Inflammatory macrophage treated with lipopolysaccharide for 1 hour (primary cell): ENCODE data around the gene SPINT2.
"Not testable (repeated sequence)": the region's sequence is repeated elsewhere in the genome, so short reads cannot be mapped to it uniquely, and the experiment has no call there.

Experiments
- DNase-seq, 2 donors: peaks; one replicate each; pipeline ENCODE4 v3.0.0-alpha.2; 2020 to 2022

The SPINT2 gene

GRCh38 chr19:38264486-38265212 lies at the start of gene SPINT2:
SPINT2 (plus strand) TSS chr19:38264573; CDS start chr19:38264893, 320 bp downstream.
- DNase-seq = no peak

- no peak for DNase-seq
Measured at GRCh38 chr19:38216785-38217641, 47.4 kb upstream of the SPINT2 start.

- DNase-seq = no peak
Measured at GRCh38 chr19:38218204-38218603, 46.2 kb upstream of the SPINT2 start.

DNA sequence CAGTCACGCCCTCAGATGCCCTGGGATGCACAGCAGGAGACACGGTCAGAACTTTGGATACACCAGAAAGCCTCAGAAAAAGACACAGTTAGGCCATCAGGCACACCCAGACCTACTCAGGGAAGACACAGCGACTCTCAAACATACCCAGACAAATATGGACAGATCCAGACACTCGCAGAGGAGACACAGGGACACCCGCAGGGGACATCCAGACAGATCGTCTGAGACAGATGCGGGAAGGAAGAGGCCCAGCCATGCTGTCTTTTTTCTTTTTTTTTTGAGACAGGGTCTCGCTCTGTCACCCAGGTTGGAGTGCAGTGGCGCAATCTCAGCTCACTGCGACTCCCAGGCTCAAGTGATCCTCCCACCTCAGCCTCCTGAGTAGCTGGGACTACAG lies 45.2 kb upstream of the SPINT2 start:
- DNase-seq = no peak

- no peak for DNase-seq
Measured at GRCh38 chr19:38221421-38221820, 43.0 kb upstream of the SPINT2 start.

DNA sequence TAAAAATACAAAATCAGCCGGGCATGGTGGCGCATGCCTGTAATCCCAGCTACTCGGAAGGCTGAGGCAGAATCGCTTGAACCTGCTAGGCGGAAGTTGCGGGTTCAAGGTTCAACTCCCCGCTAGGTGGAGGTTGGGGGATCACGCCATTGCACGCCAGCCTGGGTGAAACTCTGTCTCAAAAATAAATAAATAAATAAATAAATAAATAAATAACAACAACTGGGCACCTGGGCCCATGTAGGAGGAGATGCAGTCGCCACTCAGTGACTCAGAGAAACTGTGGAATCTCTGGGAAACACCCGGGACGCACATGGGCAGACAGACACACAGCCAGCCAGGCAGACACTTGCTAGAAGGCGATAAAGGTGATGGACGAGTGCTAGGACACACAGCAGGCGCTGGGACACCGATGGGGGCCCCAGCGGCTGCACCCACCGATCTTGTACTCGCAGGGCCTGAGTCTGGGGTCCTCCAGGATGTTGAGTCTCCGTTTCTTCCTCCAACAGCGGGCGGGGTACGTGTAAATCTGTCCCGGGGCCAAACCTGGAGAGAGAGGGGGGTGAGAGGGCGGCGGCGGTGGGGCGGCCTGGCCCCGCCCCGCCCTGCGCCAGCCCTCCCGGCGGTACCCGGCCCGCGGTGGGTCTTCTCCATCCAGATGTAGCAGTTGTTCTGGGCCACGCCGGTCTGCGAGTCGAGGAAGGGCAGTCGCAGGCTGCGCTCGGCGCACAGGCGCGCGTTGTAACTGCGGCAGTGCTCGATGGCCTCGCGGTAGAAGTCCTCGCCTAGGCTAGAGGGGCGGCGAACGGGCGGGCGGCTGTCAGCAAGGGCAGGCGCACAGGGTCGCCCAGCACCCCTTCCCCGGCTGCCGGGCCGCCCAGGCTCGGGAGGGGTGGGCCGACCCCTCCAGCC lies 42.2 kb upstream of the SPINT2 start:
- no peak for DNase-seq

DNA sequence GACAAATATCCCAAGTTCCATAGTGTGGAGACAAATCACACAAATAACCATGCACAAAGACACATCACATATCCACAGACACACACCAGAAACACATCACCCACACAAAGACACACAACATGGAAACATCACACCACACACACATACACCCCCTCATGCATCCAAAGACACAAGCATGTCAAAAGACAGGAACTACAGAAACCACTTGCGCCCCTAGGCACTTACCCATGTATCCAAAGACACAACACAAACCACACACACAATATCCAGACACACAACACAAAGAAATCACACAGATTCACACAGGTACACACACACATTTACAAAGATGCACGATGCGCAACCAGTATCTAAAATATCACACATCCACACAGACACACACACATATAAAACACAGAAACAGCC lies 41.3 kb upstream of the SPINT2 start:
- DNase-seq = no peak

DNA sequence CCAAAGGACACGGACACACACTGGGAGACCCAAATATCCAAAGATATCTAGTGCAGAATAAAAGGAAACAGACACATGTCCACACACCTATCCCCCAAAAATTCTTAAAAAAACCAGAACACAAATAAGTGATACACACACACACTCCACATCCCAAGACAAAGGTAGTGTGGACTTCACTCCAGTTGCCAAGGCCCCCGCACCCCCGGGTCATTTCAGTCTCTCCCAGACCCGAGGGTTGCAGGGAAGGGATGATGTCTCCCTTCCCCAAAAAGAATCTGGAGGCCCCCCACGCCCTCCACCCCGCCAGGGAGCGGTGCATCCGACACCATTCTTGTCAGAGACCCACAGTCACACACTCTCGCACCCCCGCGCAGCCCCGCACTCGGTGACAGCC lies 40.8 kb upstream of the SPINT2 start:
- DNase-seq = no peak

DNA sequence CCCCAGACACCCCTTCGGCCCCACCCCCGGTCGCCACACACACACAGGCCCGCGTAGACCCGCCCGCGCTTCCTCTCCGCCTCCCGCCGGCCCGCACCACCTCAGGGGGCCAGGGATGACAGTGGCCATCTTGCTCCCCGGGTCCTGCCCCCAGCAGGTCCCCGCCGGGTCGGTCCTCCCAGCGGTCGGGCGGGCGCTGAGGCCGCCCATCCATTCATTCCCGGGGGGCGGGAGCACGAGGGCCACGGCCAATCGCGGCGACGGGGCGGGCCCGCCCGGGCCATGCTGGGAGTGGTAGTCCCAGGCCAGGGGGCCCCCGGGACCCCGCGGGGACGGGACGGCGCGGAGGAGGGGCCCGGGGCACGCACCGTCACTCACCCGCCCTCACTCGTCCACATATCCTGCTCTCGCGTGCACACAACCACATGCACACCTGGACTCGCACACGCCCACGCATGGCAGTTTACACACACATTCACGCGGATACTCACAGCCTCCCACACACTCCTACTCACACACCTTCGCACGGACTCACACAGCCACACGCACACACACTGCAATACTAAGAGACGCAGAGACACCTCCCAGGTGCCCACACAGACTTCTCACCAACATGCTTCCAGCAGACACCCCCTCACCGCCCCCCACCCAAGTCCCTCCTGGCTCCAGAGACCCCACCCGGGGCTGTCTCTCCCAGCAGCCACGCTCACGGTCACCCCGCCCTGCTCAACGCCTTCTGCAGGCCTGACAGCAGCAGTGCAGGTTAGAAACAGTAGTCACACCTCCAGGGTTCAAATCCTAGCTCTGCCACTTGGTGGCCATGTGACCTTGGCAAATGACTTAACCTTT lies 40.1 kb upstream of the SPINT2 start, which contains the start of gene DPF1:
Gene DPF1, minus strand, starts transcription at position 209 of the 849 bp plus-strand sequence. Its CDS starts 80 bp downstream, at position 129.
- peak in 1 of 2 donors; percentile 33 for DNase-seq

GRCh38 chr19:38224863-38225218 lies 39.5 kb upstream of the SPINT2 start:
- not testable (repeated sequence) for DNase-seq

- DNase-seq = no peak
Measured at GRCh38 chr19:38227287-38228004, 36.9 kb upstream of the SPINT2 start.

DNA sequence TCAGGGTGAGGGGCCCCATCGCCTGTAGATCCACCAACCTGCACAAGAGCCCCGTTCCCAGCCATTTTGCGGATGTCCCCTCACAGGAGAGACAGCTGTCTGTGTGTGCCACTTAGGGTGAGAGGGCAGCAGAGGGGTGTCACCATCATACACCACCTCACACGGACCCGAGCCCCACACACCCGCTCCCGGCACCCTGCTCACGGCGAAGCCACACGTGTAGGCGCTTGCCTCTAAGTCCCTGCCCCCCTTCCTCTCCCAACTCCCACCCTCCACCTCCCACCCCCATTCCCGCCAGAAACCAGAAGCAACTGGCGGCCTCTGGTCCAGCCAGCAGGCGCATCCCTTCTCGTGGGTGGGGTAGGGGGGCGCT lies 36.4 kb upstream of the SPINT2 start:
- no peak for DNase-seq

DNA sequence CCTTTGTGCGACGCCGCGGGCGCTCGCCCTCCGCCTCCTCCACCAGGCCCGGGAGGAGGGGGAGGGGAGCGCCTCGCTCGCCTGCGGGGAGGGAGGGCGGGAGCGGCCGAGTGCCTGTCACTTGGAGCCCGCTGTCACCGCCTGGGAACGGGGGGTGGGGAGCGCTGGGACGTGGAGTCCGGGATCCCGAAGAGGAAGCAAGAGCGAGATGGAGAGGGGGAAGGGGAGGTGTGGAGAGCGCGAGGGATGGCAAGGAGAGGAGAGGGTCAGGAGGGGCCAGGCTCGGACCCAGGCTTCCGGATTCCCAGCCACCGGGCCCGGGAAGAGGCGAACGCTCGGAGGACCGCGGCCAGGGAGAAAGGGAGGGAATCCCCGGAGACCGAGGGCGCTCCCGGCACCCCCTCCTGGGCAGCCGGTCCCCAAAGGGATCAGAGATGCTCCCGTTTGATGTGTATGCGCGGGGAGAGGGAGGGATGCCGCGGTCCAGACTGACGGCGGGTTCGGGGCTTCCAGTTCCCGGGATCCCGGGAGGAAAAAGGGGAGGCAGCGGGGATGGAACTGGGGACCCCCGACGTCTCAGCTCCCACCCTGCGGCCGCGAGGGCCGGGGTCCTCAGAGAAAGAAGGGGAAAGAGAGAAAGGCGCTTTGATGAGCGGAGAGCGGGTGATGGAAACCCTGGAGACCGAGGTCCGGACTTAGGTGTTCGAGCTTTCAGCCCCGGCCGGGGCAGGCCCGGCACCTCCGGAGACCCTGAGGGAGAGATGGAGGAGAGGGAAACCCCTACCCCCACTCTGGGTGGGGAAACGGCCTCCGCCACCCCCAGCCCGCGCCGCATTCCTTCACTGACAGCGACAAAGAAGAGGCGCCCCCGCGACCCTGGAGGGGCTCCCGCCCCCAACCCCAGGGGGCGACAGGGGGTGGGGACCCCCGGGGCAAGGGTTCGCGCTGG lies 35.6 kb upstream of the SPINT2 start:
- DNase-seq = no peak

DNA sequence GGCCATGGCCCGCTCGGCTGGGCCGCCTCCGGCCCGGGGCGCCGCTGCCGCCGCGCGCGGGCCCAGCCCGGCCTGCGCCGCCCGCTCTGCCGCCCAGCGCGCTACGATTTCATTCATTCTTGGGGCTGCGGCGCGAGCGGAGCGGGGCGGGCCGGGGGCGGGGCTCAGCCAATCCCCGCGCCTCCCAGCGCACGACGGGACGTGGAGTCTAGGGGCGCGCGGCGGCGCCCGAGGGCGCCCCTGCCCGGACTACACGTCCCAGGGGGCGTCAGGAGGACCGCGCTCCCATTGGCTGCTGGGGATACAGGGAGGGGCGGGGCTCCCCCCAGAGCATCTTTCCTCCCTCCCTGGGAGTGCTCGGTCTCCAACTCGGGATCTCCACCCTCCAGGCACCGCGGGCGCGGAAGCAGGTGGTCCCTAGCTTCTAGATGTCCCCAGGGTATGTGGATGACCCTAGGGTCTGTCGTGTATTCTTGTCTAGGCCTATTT lies 34.7 kb upstream of the SPINT2 start:
- peak in 1 of 2 donors; percentile 12 for DNase-seq

- DNase-seq = not testable (repeated sequence)
Measured at GRCh38 chr19:38230506-38231133, 33.8 kb upstream of the SPINT2 start.

DNA sequence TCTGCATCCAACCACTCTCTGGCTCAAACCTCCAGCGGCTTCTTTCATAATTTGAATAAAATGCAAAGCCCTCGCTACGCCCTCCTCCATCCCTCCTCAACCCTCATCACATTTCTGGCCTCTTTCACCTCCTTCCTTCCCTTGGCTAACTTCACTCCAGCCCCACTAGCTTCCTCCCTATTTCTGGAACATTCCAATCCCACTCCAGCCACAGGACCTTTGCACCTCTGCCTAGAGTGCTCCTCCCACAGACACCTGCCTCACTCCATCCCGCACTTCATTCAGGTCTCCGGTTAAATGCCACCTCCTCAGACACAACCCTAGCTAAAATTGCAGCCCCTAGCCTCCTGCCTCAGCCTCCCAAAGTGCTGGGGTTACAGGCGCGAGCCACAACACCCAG lies 32.5 kb upstream of the SPINT2 start:
- DNase-seq = no peak

DNA sequence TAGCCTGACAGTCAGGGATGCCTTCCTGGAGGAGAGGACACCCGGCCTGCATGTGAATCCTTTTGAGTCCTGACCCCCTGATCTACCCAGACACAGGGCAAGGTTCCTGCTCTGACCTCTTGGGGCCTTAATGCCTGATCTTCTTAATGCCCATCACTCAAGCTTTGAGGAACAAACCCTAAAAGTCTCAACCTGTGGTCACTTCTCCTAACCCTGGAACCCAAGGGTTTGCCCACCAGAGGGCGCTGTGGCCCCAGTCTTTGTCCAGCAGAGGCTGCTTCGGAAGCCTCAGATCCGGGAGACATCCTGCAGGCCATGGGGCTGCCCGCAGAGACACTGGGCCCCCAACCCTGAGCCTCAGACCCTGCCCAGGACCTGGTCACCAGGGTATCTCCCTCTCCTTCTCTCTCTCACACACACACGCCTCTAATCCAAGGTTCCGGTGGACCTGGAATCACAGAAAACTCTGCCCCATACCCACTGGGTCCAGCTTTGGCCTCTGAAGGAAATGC lies 30.6 kb upstream of the SPINT2 start:
- peak; percentile 59 to 98 for DNase-seq

DNA sequence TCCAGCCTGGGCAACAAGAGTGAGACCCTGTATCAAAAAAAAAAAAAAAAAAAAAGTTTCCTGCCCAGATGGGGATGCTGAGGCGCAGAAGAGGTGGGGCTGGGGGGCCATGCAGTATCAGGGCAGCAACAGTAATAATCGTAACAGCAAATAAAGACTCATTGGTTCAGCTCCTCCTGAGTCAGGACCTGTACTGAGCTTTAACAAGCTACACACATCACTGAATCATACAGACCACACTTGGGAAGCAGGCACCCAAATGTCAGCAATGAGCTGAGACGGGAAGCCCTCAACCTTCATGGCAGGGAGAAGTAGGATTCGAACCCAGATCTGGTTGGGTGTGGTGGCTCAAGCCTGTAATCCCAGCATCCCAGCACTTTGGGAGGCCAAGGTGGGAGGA lies 29.8 kb upstream of the SPINT2 start:
- no peak for DNase-seq

GRCh38 chr19:38239816-38240215 lies 24.6 kb upstream of the SPINT2 start:
- no peak for DNase-seq
